GM12872 (cell line): ENCODE measurements around the gene MYO1H.

ENCODE experiments used
- TF ChIP-seq, protein P1 (sequence below): IDR thresholded peaks from 3 replicates; pipeline ENCODE4 v1.5.1; 2011; ENCODE audit warnings: low read depth, mild to moderate bottlenecking, low read length, moderate library complexity; ENCODE audit not compliant: insufficient read depth

The MYO1H gene

DNA sequence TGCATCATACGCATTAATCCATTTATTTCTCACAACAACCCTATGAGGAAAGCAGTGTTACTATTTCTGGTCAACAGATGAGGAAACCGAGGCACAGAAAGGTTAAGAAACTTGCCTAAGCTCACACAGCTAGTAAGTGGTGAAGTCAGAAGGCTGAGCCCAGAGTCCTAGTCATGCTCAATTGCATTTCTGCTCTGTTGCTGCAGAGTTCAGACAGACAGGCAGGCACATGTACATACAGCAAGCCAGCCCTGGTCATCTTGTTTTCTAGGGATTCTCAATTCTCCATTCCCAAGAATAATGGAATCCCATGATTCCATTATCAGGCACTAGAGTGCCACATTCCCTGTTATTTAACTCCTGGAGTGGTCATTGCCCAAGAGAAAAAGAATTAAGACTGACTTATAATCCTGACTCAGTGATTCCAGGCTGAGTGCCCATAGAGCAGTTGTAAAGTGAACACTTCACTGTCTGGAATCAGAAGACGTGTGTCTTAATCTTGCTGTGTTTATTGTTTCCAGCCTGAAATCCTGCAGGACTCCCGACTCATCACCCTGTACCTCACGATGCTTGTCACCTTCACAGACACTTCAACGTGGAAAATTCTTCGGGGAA, 140.5 kb downstream of the MYO1H start:
- TF ChIP-seq, protein P1, sequence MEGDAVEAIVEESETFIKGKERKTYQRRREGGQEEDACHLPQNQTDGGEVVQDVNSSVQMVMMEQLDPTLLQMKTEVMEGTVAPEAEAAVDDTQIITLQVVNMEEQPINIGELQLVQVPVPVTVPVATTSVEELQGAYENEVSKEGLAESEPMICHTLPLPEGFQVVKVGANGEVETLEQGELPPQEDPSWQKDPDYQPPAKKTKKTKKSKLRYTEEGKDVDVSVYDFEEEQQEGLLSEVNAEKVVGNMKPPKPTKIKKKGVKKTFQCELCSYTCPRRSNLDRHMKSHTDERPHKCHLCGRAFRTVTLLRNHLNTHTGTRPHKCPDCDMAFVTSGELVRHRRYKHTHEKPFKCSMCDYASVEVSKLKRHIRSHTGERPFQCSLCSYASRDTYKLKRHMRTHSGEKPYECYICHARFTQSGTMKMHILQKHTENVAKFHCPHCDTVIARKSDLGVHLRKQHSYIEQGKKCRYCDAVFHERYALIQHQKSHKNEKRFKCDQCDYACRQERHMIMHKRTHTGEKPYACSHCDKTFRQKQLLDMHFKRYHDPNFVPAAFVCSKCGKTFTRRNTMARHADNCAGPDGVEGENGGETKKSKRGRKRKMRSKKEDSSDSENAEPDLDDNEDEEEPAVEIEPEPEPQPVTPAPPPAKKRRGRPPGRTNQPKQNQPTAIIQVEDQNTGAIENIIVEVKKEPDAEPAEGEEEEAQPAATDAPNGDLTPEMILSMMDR, result no peak

DNA sequence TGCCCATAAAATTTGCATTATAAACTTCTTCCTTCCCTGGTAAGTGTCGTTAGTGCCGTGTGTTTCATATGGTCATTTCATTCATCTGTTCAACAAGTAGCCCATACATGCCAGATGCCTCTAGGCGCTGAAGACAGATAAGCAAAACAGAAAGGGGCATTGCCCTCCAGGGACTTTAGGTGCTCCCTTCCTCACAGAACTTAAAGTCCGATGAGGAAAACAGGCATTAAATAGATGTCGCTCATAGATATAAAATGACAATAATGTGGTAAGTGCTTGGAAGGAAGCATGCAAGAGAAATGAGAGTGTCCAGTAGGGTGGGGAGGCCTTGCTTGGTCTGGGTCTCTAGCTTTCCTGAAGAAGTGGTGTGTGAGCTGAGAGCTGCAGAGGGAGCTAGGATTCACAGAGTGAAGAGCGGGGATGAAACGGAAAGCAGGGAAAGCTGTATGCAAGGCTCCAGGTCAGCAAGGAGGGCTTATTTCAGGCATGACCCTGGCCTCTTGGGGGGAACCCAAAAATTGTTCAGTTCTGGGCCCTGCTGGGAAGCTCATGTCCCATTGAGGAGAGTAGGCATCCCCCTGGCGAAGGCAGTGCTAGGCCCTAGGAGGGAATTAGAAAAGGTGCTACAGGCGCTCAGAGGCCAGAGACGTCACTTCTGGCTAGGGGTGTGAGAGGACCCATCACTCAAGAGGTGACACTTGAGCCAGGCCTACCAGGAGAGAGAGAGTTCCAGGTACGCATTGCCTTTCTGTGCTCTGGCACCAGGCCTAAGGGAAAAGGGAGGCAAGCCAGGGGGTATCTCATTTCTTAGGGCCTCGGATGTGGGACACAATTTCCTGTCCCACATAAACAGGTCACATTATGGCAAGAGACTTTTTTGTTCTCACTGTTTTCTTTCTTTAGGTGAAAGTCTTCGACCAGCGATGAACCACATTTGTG, 141.6 kb downstream of the MYO1H start:
- TF ChIP-seq, protein P1, result no peak

DNA sequence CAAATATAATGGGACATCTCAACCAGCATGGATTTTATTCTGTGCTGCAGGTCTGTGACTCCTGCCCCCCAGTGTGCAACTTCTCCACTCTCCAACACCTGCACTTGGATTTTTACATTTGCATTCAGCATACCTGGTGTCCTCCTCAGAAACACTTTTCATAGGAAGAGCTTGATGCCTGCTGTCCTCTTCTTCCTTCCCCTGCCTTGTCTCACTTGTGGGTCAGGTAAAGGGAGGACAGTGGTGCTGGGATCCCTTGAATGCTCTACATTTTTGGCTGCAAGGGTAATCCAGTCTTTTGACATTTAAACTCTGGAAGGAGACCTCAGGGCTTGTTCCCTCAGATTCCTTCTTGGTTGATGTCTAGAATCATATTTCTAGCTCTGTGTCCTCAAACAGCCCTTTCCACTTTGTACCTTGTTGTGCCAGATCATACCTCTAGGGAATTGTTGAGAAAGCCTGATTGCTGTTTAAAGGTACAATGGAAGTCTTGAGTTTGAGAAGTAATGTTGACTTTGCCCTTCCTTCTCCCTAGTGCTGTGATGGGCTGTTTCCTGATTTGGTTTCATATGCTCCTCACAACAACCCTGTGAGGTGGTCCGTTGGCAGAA, 142.4 kb downstream of the MYO1H start:
- TF ChIP-seq, protein P1, result no peak

DNA sequence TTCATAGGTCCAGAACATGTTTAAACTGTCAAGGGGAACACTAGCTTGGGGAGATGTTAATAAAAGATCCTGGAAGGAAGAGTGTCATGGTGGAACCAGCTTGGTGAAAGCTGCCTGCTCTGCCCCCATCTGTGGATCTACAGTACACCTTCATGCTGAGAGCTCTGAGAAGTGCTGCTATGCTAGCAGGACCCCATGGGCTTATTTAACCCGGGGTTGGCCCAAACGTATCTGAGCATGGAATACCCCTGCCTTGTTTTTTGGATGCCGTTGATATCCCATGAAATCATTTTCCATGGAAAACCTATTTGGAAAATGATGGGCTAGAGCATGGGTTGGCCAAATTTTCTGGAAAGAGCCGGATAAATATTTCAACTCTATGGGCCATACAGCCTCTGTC, 144.0 kb downstream of the MYO1H start:
- TF ChIP-seq, protein P1, result no peak

DNA sequence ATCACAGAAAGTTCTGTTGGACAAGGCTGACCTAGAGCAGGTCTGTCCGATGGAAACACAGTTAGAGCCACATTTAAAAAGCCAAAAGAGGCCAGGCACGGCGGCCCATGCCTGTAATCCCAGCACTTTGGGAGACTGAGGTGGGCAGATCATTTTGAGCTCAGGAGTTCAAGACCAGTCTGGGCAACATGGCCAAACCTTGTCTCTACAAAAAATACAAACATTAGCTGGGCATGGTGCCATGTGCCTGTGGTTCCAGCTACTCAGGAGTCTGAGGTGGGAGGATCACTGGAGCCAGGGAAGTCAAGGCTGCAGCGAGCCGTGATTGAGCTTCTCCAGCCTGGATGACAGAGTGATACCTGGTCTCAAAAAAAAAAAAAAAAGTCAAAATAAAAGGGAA, 144.7 kb downstream of the MYO1H start:
- TF ChIP-seq, protein P1, result no peak

DNA sequence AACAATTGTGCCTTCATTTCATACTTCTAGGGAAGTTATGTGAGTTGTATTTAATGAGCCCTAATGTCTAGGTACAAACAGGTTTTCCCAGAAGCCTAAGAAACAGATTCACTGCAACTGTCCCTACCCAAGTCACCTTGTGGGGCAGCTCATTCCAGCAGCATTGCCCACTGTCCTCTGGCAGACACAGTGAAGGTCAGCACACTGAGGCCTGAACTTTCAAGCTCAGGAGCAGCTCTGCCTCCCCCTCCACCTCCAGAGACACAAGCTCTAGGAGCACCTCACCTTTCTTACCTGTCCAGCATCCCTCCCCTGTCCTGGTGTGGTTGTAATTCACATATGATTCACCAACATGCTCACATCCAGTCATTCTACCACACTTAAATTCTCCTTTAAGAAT, 145.4 kb downstream of the MYO1H start:
- TF ChIP-seq, protein P1, result no peak

DNA sequence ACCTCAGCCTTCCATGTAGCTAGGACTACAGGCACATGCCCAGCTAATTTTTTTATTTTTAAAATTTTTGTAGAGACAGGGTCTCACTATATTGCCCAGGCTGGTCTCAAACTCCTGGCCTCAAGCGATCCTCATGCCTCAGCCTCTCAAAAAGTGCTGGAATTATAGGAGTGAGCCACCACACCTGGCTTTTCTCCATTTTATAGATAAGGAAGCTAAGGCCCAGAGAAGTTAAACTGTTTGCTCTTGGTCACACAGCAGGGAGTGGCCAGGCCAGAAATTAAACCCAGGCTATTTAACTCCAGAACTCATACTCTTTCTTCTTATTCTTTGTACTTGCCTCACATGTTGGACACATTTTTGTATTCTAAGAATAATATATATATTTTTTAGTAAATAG, 146.2 kb downstream of the MYO1H start:
- TF ChIP-seq, protein P1, result no peak
